GM18511 (cell line): ENCODE results near the gene CORO2B.

ENCODE experiments used
- ATAC-seq: cut with Tn5 transposase; IDR thresholded peaks from one replicate; pipeline ENCODE4 v1.9.1; 2021; ENCODE audit warnings: mild to moderate bottlenecking, moderate library complexity; ENCODE audit not compliant: unreplicated experiment

CORO2B gene

GRCh38 chr15:68765602-68766368 is 187.0 kb downstream of the CORO2B start:
- no peak for ATAC-seq

- ATAC-seq: no peak
Observed at GRCh38 chr15:68767833-68768232, 189.0 kb downstream of the CORO2B start.

GRCh38 chr15:68768321-68768720 is 189.5 kb downstream of the CORO2B start:
- ATAC-seq: no peak

GRCh38 chr15:68769702-68770101 is 190.9 kb downstream of the CORO2B start:
- no peak for ATAC-seq

GRCh38 chr15:68770216-68770615 is 191.4 kb downstream of the CORO2B start:
- no peak for ATAC-seq

GRCh38 chr15:68773036-68773435 is 194.2 kb downstream of the CORO2B start:
- no peak for ATAC-seq

GRCh38 chr15:68774120-68774519 is 195.3 kb downstream of the CORO2B start:
- ATAC-seq: no peak

- ATAC-seq: no peak
Observed at GRCh38 chr15:68774521-68775235, 195.9 kb downstream of the CORO2B start.

GRCh38 chr15:68775236-68775577 is 196.4 kb downstream of the CORO2B start:
- ATAC-seq: no peak

- ATAC-seq: no peak
Observed at GRCh38 chr15:68775671-68776476, 197.1 kb downstream of the CORO2B start.

GRCh38 chr15:68776477-68777270 is 197.9 kb downstream of the CORO2B start:
- ATAC-seq: no peak
